SU-DHL-6 (cell line): ENCODE results near the gene ALPI.

Experiments
- H2AFZ ChIP-seq: fragments of 200-600 bp; sonication (generic); 2 replicates; pipeline ENCODE4 v1.6.1; 2014; ENCODE audit warnings: low read depth, mild to moderate bottlenecking, moderate library complexity, mixed read lengths, antibody characterized with exemption, low read length; ENCODE audit not compliant: severe bottlenecking
- H3F3A ChIP-seq: fragments of 200-600 bp; shearing (Covaris generic); 2 replicates; pipeline ENCODE4 v1.6.0; 2016; ENCODE audit warnings: antibody characterized with exemption, mild to moderate bottlenecking; ENCODE audit not compliant: insufficient read depth
- H3K27ac ChIP-seq: fragments of 200-600 bp; sonication (generic); 2 replicates; pipeline ENCODE4 v1.5.1; 2016; ENCODE audit warnings: low read depth, mild to moderate bottlenecking, low read length, moderate library complexity, mixed read lengths
- H3K27me3 ChIP-seq: fragments of 200-600 bp; sonication (generic), shearing (Covaris generic); 2 replicates; pipeline ENCODE4 v1.6.0; 2014; ENCODE audit warnings: mild to moderate bottlenecking, low read length
- H3K36me3 ChIP-seq: fragments of 200-600 bp; sonication (generic); 2 replicates; pipeline ENCODE4 v1.6.1; 2014; ENCODE audit warnings: mild to moderate bottlenecking, low read length, mixed read lengths
- H3K4me2 ChIP-seq: fragments of 300-600, 200-600 bp; shearing (Covaris generic), sonication (generic); 2 replicates; pipeline ENCODE4 v1.6.0; 2014; ENCODE audit warnings: low read length, low read depth, mild to moderate bottlenecking; ENCODE audit not compliant: poor library complexity, severe bottlenecking
- H3K4me3 ChIP-seq: fragments of 200-600 bp; sonication (generic); 2 replicates; pipeline ENCODE4 v1.5.1; 2014; ENCODE audit warnings: antibody characterized with exemption, low read length, mild to moderate bottlenecking, mixed read lengths; ENCODE audit not compliant: insufficient read depth, poor library complexity, severe bottlenecking
- H3K79me2 ChIP-seq: fragments of 200-600 bp; sonication (generic); 2 replicates; pipeline ENCODE4 v1.6.1; 2014; ENCODE audit warnings: mild to moderate bottlenecking, low read length, moderate library complexity; ENCODE audit not compliant: insufficient read depth
- H3K9ac ChIP-seq: fragments of 200-600 bp; sonication (generic); 2 replicates; pipeline ENCODE4 v1.7.0; 2014; ENCODE audit warnings: mild to moderate bottlenecking, low read length
- H3K9me2 ChIP-seq: fragments of 200-600 bp; sonication (generic); replicated peaks from 2 replicates; pipeline ENCODE4 v1.6.1; 2014; ENCODE audit warnings: low read length; ENCODE audit not compliant: insufficient read depth
- H3K9me3 ChIP-seq: fragments of 200-600 bp; sonication (generic); 2 replicates; pipeline ENCODE4 v1.6.1; 2014; ENCODE audit warnings: low read length, mixed read lengths; ENCODE audit not compliant: insufficient read depth
- H4K20me1 ChIP-seq: fragments of 200-600 bp; sonication (generic); 2 replicates; pipeline ENCODE4 v1.6.1; 2014; ENCODE audit warnings: low read depth, mild to moderate bottlenecking, antibody characterized with exemption, low read length, moderate library complexity, mixed read lengths
- CTCF ChIP-seq: fragments of 200-600 bp; sonication (generic); IDR thresholded peaks from one replicate; pipeline ENCODE4 v1.5.1; 2017; ENCODE audit warnings: antibody characterized with exemption, mild to moderate bottlenecking, low read length, moderate library complexity; ENCODE audit not compliant: insufficient read depth, poor library complexity, severe bottlenecking
- EZH2phosphoT487 ChIP-seq: fragments of 200-600 bp; sonication (generic), shearing (Covaris generic); conservative IDR thresholded peaks from 2 replicates; pipeline ENCODE4 v1.6.1; 2018; ENCODE audit warnings: mild to moderate bottlenecking, antibody characterized with exemption, low read length, moderate library complexity, mixed read lengths

The ALPI gene

GRCh38 chr2:232465061-232465460 lies 9.1 kb downstream of the ALPI start:
- Histone ChIP-seq H4K20me1 (no peaks in the 10 kb centered on the region), H2AFZ (no peak overlapping the region), H3K9ac (no peak overlapping the region), H3K36me3 (no peaks in the 10 kb centered on the region), H3K9me2 (no peaks in the 10 kb centered on the region), H3K27me3 (no peaks in the 10 kb centered on the region), H3K4me2 (no peak overlapping the region), H3K79me2 (no peaks in the 10 kb centered on the region), H3K4me3 (no peak overlapping the region), H3K9me3 (no peaks in the 10 kb centered on the region), H3F3A (no peaks in the 10 kb centered on the region), H3K27ac (no peak overlapping the region)
- TF ChIP-seq CTCF (no peak), EZH2phosphoT487 (no peak)

DNA sequence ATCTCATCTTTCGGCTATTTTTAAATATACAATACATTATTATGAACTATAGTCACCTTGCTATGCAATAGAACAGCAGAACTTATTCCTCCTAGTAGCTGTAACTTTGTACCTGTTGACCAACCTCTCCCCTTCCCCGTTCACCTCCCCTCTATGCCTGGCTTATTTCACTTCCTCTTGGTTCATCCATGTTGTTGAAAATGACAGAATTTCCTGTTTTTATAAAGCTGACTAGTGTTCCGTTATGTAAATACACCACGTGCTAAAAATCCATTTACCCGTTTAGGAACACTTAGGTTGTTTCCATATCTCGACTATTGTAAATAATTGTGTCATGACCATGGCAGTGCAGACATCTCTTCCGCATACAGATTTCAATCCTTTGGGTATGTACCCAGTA lies 10.3 kb downstream of the ALPI start:
- Histone ChIP-seq H3K79me2 (no peaks in the 10 kb centered on the region), H2AFZ (no peak overlapping the region), H3K9me3 (no peaks in the 10 kb centered on the region), H3K9me2 (no peaks in the 10 kb centered on the region), H3K27me3 (no peaks in the 10 kb centered on the region), H3K27ac (no peak overlapping the region), H4K20me1 (no peaks in the 10 kb centered on the region), H3F3A (no peaks in the 10 kb centered on the region), H3K36me3 (no peaks in the 10 kb centered on the region), H3K4me3 (no peak overlapping the region), H3K4me2 (no peak overlapping the region), H3K9ac (no peak overlapping the region)
- no peak for TF ChIP-seq EZH2phosphoT487
- no peak for TF ChIP-seq CTCF

- H4K20me1 ChIP-seq = no peaks in the 10 kb centered on the region
- no peaks in the 10 kb centered on the region for H3K27me3 ChIP-seq
- no peak overlapping the region for H3K27ac ChIP-seq
These were observed 17.5 kb downstream of the ALPI start for GRCh38 chr2:232473467-232473890.

More at GRCh38 chr2:232473467-232473890, 17.5 kb downstream of the ALPI start:
- Histone ChIP-seq H3K9me3 (no peaks in the 10 kb centered on the region), H3K9ac (no peak overlapping the region), H3K79me2 (no peaks in the 10 kb centered on the region), H3K4me3 (no peak overlapping the region), H3K9me2 (no peaks in the 10 kb centered on the region), H3K36me3 (no peaks in the 10 kb centered on the region), H3F3A (no peaks in the 10 kb centered on the region), H2AFZ (no peak overlapping the region), H3K4me2 (no peak overlapping the region)
- no peak for TF ChIP-seq CTCF
- TF ChIP-seq EZH2phosphoT487 = no peak
